Loucy (cell line): ENCODE results near the gene NXNL1.

Experiments used
- H2AFZ ChIP-seq: fragments of 200-600 bp; sonication (generic); 2 replicates; pipeline ENCODE4 v1.6.0; 2016; ENCODE audit warnings: antibody characterized with exemption, mild to moderate bottlenecking, low read length, moderate library complexity
- H3F3A ChIP-seq: fragments of 200-600 bp; 2 replicates; pipeline ENCODE4 v1.6.0; 2016; ENCODE audit warnings: antibody characterized with exemption, low read depth, mild to moderate bottlenecking
- H3K27me3 ChIP-seq: fragments of 200-600 bp; sonication (generic); 2 replicates; pipeline ENCODE4 v1.6.1; 2014; ENCODE audit warnings: low read length, mild to moderate bottlenecking; ENCODE audit not compliant: insufficient read depth, poor library complexity, severe bottlenecking
- H3K36me3 ChIP-seq: fragments of 200-600 bp; sonication (generic); 2 replicates; pipeline ENCODE4 v1.6.1; 2016; ENCODE audit warnings: low read length; ENCODE audit not compliant: insufficient read depth
- H3K4me1 ChIP-seq: fragments of 200-600 bp; sonication (generic); 2 replicates; pipeline ENCODE4 v1.5.1; 2014; ENCODE audit warnings: low read length, mild to moderate bottlenecking; ENCODE audit not compliant: insufficient read depth, poor library complexity, severe bottlenecking
- H3K4me2 ChIP-seq: fragments of 200-600 bp; sonication (generic); 2 replicates; pipeline ENCODE4 v1.6.0; 2014; ENCODE audit warnings: antibody characterized with exemption, low read length, low read depth, mild to moderate bottlenecking; ENCODE audit not compliant: poor library complexity, severe bottlenecking
- H3K4me3 ChIP-seq: fragments of 200-600 bp; sonication (generic); 2 replicates; pipeline ENCODE4 v1.5.1; 2014; ENCODE audit warnings: low read length, mild to moderate bottlenecking, mixed read lengths; ENCODE audit not compliant: poor library complexity, severe bottlenecking
- H3K79me2 ChIP-seq: fragments of 200-600 bp; sonication (generic); 2 replicates; pipeline ENCODE4 v1.6.1; 2014; ENCODE audit warnings: low read length; ENCODE audit not compliant: insufficient read depth
- H3K9ac ChIP-seq: fragments of 200-600 bp; sonication (generic); 2 replicates; pipeline ENCODE4 v1.6.0; 2014; ENCODE audit warnings: mild to moderate bottlenecking, low read depth, low read length, moderate library complexity; ENCODE audit not compliant: poor library complexity, severe bottlenecking
- H3K9me2 ChIP-seq: fragments of 200-600 bp; sonication (generic); replicated peaks from 2 replicates; pipeline ENCODE4 v1.6.1; 2016; ENCODE audit warnings: low read depth, low read length, mixed read lengths
- H3K9me3 ChIP-seq: fragments of 200-600 bp; sonication (generic); 2 replicates; pipeline ENCODE4 v1.6.1; 2014; ENCODE audit warnings: mild to moderate bottlenecking, antibody characterized with exemption, low read length, low read depth; ENCODE audit not compliant: insufficient read depth
- H4K20me1 ChIP-seq: fragments of 200-600 bp; sonication (generic); 2 replicates; pipeline ENCODE4 v1.6.0; 2014; ENCODE audit warnings: antibody characterized with exemption, low read length, mild to moderate bottlenecking; ENCODE audit not compliant: insufficient read depth, poor library complexity, severe bottlenecking
- CTCF ChIP-seq: fragments of 200-600 bp; sonication (generic); conservative IDR thresholded peaks from 2 replicates; pipeline ENCODE4 v1.5.1; 2014; ENCODE audit warnings: mild to moderate bottlenecking, antibody characterized with exemption, low read length
- EZH2phosphoT487 ChIP-seq: fragments of 200-600 bp; IDR thresholded peaks from 2 replicates; pipeline ENCODE4 v1.6.1; 2018; ENCODE audit warnings: antibody characterized with exemption, mild to moderate bottlenecking, moderate library complexity, borderline replicate concordance

The NXNL1 gene

GRCh38 chr19:17482877-17483604 lies 22.3 kb upstream of the NXNL1 start:
- TF ChIP-seq CTCF (no peak), EZH2phosphoT487 (no peak)
- Histone ChIP-seq H3K9me2 (no peaks in the 10 kb centered on the region), H3F3A (no peaks in the 10 kb centered on the region), H3K4me2 (no peak overlapping the region), H3K4me1 (no peaks in the 10 kb centered on the region), H3K27me3 (no peaks in the 10 kb centered on the region), H2AFZ (no peak overlapping the region), H4K20me1 (no peaks in the 10 kb centered on the region), H3K9me3 (no peaks in the 10 kb centered on the region), H3K79me2 (no peaks in the 10 kb centered on the region), H3K9ac (no peak overlapping the region), H3K36me3 (no peaks in the 10 kb centered on the region), H3K4me3 (no peak overlapping the region)

GRCh38 chr19:17481986-17482385 lies 21.3 kb upstream of the NXNL1 start:
- Histone ChIP-seq H3K4me2 (no peak overlapping the region), H2AFZ (no peak overlapping the region), H3K36me3 (no peaks in the 10 kb centered on the region), H3K9ac (no peak overlapping the region), H4K20me1 (no peaks in the 10 kb centered on the region), H3K4me3 (no peak overlapping the region), H3K79me2 (no peaks in the 10 kb centered on the region), H3K4me1 (no peaks in the 10 kb centered on the region), H3K9me3 (no peaks in the 10 kb centered on the region), H3F3A (no peaks in the 10 kb centered on the region), H3K27me3 (no peaks in the 10 kb centered on the region), H3K9me2 (no peaks in the 10 kb centered on the region)
- no peak for TF ChIP-seq EZH2phosphoT487
- no peak for TF ChIP-seq CTCF

GRCh38 chr19:17479325-17479791 lies 18.6 kb upstream of the NXNL1 start:
- H3K4me1 ChIP-seq, result no peaks in the 10 kb centered on the region
- no peak overlapping the region for H2AFZ ChIP-seq
- H3K4me3 ChIP-seq, result no peak overlapping the region
- H4K20me1 ChIP-seq, result no peaks in the 10 kb centered on the region
- H3K9me3 ChIP-seq, result no peaks in the 10 kb centered on the region
- no peak overlapping the region for H3K9ac ChIP-seq
- no peaks in the 10 kb centered on the region for H3K36me3 ChIP-seq
- H3F3A ChIP-seq, result no peaks in the 10 kb centered on the region
- no peaks in the 10 kb centered on the region for H3K79me2 ChIP-seq
- H3K27me3 ChIP-seq, result no peaks in the 10 kb centered on the region
- TF ChIP-seq CTCF, result no peak
- no peak for TF ChIP-seq EZH2phosphoT487
- no peak overlapping the region for H3K4me2 ChIP-seq
- H3K9me2 ChIP-seq, result no peaks in the 10 kb centered on the region
